ENCODE data around the gene PPM1J. TPM values are rescaled to one million over a fixed set of nuclear protein-coding genes. Genes with fewer than 3 reads are reported as not detected.
A peak's percentile ranks its signal among the peaks of the same experiment; 100 is the strongest.

PPM1J gene
- polyA plus RNA-seq, 3 donors = 0.28 to 0.75 (median 0.69) TPM

DNA sequence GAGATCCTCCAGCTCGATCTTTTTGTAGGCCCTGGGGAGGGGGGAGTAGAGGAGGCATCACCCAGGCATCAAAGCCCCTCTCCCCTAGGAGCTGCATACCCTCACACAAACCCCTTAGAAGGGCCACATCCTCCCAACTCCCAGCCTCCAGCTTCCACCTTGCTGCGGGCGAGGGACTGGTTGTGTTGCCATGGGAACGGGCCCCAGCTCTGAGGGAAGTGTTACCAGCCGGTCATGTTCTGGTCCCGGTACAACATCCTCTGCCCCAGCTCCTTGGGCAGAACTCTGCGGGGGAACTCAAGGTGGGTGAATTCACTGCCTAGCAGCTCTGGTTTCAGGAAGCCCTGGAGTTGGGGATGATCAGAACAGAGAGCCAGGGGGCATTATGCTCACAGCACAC is 4.1 kb downstream of the PPM1J start:
- Mint-ChIP-seq H3K4me1 (peaks cover 28% of the 10 kb centered on the region), H3K9me3 (peaks cover 0 to 2% (median 0%) of the 10 kb centered on the region in 7 donors), H3K27me3 (ENCODE audit: low read depth in 3 of 3) (peaks cover 26 to 55% (median 39%) of the 10 kb centered on the region in 3 donors), H3K36me3 (no peaks in the 10 kb centered on the region), H3K27ac (no peak overlapping the region), H3K4me3 (no peak overlapping the region)
- no peak for DNase-seq
- Histone ChIP-seq H3K9ac (ENCODE audit: insufficient read depth, low read length, poor library complexity, severe bottlenecking) (no peak overlapping the region), H3K36me3 (replicated peaks in 1 of 2; ENCODE audit: control insufficient read depth in 1 of 2, insufficient read depth in 2 of 2, low read length in 2 of 2) (no peaks in the 10 kb centered on the region), H3K4me2 (replicated peaks; ENCODE audit: extremely low read depth, low read length, poor library complexity, severe bottlenecking) (no peak overlapping the region), H2AFZ (ENCODE audit: insufficient read depth, low read depth, low read length, poor library complexity, severe bottlenecking) (no peak overlapping the region), H3K4me1 (ENCODE audit: control insufficient read depth in 1 of 2, insufficient read depth in 2 of 2, low read length in 2 of 2) (peaks cover 31 to 41% of the 10 kb centered on the region in 2 donors), H3K4me3 (replicated peaks in 1 of 3; ENCODE audit: low read depth in 2 of 3, low read length in 3 of 3) (no peak overlapping the region), H3K27me3 (ENCODE audit: control insufficient read depth in 2 of 2, insufficient read depth in 2 of 2, low read length in 2 of 2) (peaks cover 0 to 24% of the 10 kb centered on the region in 2 donors), H4K20me1 (ENCODE audit: insufficient read depth, low read length) (no peaks in the 10 kb centered on the region), H3K9me3 (replicated peaks in 1 of 2; ENCODE audit: control insufficient read depth in 1 of 2, insufficient read depth in 1 of 2, low read length in 2 of 2) (no peaks in the 10 kb centered on the region), H3K27ac (ENCODE audit: low read depth in 1 of 2, low read length in 2 of 2) (no peak overlapping the region), H3K79me2 (ENCODE audit: insufficient read depth, low read length) (no peaks in the 10 kb centered on the region)
- TF ChIP-seq, protein P1, sequence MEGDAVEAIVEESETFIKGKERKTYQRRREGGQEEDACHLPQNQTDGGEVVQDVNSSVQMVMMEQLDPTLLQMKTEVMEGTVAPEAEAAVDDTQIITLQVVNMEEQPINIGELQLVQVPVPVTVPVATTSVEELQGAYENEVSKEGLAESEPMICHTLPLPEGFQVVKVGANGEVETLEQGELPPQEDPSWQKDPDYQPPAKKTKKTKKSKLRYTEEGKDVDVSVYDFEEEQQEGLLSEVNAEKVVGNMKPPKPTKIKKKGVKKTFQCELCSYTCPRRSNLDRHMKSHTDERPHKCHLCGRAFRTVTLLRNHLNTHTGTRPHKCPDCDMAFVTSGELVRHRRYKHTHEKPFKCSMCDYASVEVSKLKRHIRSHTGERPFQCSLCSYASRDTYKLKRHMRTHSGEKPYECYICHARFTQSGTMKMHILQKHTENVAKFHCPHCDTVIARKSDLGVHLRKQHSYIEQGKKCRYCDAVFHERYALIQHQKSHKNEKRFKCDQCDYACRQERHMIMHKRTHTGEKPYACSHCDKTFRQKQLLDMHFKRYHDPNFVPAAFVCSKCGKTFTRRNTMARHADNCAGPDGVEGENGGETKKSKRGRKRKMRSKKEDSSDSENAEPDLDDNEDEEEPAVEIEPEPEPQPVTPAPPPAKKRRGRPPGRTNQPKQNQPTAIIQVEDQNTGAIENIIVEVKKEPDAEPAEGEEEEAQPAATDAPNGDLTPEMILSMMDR (IDR thresholded peaks at IDR 0.05) = no peak
- intact Hi-C loops (cut with micrococcal nuclease) = loop anchor here (5.0 to 10.0 kb wide), 3 partner anchors 244 to 1574 kb away; partner anchors contain the start of gene SLC16A1 (in 1 of the 2)
- WGBS (ENCODE audit: insufficient coverage) = 41% methylated on average over 4 of the region's 7 CpGs

DNA sequence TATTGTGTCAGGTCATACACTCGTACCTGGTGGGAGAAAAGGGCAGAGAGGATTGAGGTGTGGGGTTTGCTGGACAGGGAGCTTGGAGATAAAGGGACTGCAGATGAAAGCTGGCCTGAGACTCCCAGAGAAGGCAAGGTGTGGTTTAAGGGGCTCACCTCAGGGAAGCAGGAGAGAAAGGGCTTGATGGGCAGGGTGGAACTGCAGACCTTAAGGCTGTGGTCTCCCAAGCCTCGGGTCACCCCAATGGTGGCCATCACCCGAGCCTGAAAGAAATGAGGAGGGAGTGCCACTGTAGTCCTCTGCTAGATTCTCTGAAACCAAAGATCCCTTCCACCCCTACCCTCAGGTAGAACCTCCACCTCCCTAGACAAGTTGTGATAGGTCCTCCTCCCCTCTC is 4.5 kb downstream of the PPM1J start:
- Histone ChIP-seq H3K4me3 (replicated peaks in 1 of 3; ENCODE audit: low read depth in 2 of 3, low read length in 3 of 3) (no peak overlapping the region), H3K9me3 (replicated peaks in 1 of 2; ENCODE audit: control insufficient read depth in 1 of 2, insufficient read depth in 1 of 2, low read length in 2 of 2) (no peaks in the 10 kb centered on the region), H3K4me1 (ENCODE audit: control insufficient read depth in 1 of 2, insufficient read depth in 2 of 2, low read length in 2 of 2) (peaks cover 31 to 41% of the 10 kb centered on the region in 2 donors), H3K79me2 (ENCODE audit: insufficient read depth, low read length) (no peaks in the 10 kb centered on the region), H3K27me3 (ENCODE audit: control insufficient read depth in 2 of 2, insufficient read depth in 2 of 2, low read length in 2 of 2) (peaks cover 0 to 28% of the 10 kb centered on the region in 2 donors), H3K27ac (ENCODE audit: low read depth in 1 of 2, low read length in 2 of 2) (no peak overlapping the region), H4K20me1 (ENCODE audit: insufficient read depth, low read length) (no peaks in the 10 kb centered on the region), H3K9ac (ENCODE audit: insufficient read depth, low read length, poor library complexity, severe bottlenecking) (no peak overlapping the region), H3K36me3 (replicated peaks in 1 of 2; ENCODE audit: control insufficient read depth in 1 of 2, insufficient read depth in 2 of 2, low read length in 2 of 2) (no peaks in the 10 kb centered on the region), H2AFZ (ENCODE audit: insufficient read depth, low read depth, low read length, poor library complexity, severe bottlenecking) (no peak overlapping the region), H3K4me2 (replicated peaks; ENCODE audit: extremely low read depth, low read length, poor library complexity, severe bottlenecking) (no peak overlapping the region)
- H3K4me1 Mint-ChIP-seq = peaks cover 28% of the 10 kb centered on the region
- H3K9me3 Mint-ChIP-seq = peaks cover 0 to 2% (median 0%) of the 10 kb centered on the region in 7 donors
- H3K4me3 Mint-ChIP-seq = peak overlapping the region; percentile 8 to 20
- WGBS (ENCODE audit: insufficient coverage) = 100% methylated on average over 3 of the region's 3 CpGs
- TF ChIP-seq, protein P1 (IDR thresholded peaks at IDR 0.05) = no peak
- intact Hi-C loops (cut with micrococcal nuclease) = loop anchor here (5.0 to 10.0 kb wide), 3 partner anchors 244 to 1574 kb away; partner anchors contain the start of gene SLC16A1 (in 1 of the 2)
- H3K27ac Mint-ChIP-seq = no peak overlapping the region
- no peak for DNase-seq
- peaks cover 27 to 60% (median 42%) of the 10 kb centered on the region in 3 donors for H3K27me3 Mint-ChIP-seq (ENCODE audit: low read depth in 3 of 3)
- H3K36me3 Mint-ChIP-seq = peaks cover 0 to 1% of the 10 kb centered on the region in 2 donors
